HUES48 (cell line): ENCODE data around the gene ZNF35.

Experiments used
- H3K27ac ChIP-seq: one replicate; pipeline ENCODE4 v1.7.0; 2013; ENCODE audit warnings: low read depth, low read length, inconsistent platforms
- H3K27me3 ChIP-seq: 2 replicates; pipeline ENCODE4 v1.6.1; 2013; ENCODE audit warnings: mild to moderate bottlenecking, low read length; ENCODE audit not compliant: control insufficient read depth, insufficient read depth
- H3K36me3 ChIP-seq: 2 replicates; pipeline ENCODE4 v1.6.1; 2013; ENCODE audit warnings: low read length; ENCODE audit not compliant: control insufficient read depth, insufficient read depth
- H3K4me1 ChIP-seq: 2 replicates; pipeline ENCODE4 v1.6.1; 2013; ENCODE audit warnings: mild to moderate bottlenecking, low read length; ENCODE audit not compliant: control insufficient read depth, insufficient read depth
- H3K4me3 ChIP-seq: 2 replicates; pipeline ENCODE4 v1.5.1; 2013; ENCODE audit warnings: mild to moderate bottlenecking, low read depth, low read length
- H3K9ac ChIP-seq: 2 replicates; pipeline ENCODE4 v1.6.1; 2013; ENCODE audit warnings: mild to moderate bottlenecking, low read depth, low read length, moderate library complexity
- H3K9me3 ChIP-seq: 2 replicates; pipeline ENCODE4 v1.6.1; 2013; ENCODE audit warnings: low read length; ENCODE audit not compliant: control insufficient read depth, insufficient read depth

The ZNF35 gene

DNA sequence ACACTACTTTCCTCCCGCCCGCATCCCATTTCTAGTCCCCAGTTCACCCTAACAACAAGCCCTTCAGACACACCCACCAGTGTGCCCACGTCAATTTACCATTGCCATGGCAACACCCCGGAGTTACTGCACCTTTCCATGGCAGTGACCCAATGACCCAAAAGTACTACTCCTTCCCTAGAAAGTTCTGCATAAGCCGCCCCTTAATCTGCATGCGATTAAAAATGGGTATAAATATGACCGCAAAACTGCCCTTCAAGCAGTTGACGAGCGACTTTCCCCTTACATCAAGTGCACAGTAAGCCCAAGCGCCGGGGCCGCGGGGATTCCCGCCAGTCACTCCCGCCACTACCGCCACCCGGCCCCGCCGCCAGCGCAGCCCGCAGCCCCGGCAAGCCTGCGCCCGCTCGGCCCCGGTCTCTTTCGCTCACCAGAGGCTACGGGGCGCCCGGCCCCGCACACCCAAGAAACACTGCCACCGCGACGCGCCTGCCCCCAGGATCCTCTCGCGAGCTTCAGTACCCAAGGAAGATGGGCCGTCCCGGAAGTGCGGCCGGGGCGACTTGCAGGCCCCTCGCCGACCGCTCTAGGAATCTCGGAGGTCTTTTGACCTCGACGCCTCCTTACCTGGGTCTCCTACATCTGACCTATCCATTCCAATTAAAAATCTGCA, 36.7 kb downstream of the ZNF35 start:
- H3K4me3 ChIP-seq, result peak overlapping the region; percentile 80
- H3K9ac ChIP-seq, result peak overlapping the region; percentile 48; the same call in 1 of the 2 replicates
- H3K36me3 ChIP-seq, result no peaks in the 10 kb centered on the region
- H3K27me3 ChIP-seq, result no peaks in the 10 kb centered on the region
- H3K9me3 ChIP-seq, result peaks cover 44% of the 10 kb centered on the region
- H3K27ac ChIP-seq, result no peak overlapping the region
- no peaks in the 10 kb centered on the region for H3K4me1 ChIP-seq

DNA sequence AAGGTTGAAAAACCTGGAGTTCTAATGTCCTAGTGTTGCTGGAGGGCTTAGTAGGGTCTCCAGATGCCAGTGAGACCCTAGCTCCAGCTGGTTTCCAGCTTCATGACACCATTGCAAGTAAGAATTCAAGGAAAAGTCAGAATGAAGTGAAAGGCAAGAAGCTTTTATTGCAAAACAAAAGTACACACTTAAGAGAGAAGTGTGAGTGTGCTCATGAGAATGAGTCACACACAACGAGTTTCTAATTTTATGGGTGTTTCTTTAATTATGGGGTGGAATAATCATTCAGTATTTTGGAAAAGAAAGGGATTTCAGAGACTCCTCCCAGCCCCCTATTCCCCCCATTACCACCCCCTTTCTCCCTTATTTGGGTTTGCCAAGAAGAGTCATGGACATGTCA, 39.4 kb downstream of the ZNF35 start:
- Histone ChIP-seq H3K9ac (no peak overlapping the region), H3K4me1 (no peaks in the 10 kb centered on the region)

More for the DNA sequence above, 39.4 kb downstream of the ZNF35 start:
- no peak overlapping the region for H3K27ac ChIP-seq
- H3K36me3 ChIP-seq, result no peaks in the 10 kb centered on the region
- H3K4me3 ChIP-seq, result no peak overlapping the region
- H3K27me3 ChIP-seq, result no peaks in the 10 kb centered on the region
- H3K9me3 ChIP-seq, result peaks cover 40% of the 10 kb centered on the region
